Activated naive CD8-positive, alpha-beta T cell treated with anti-CD3 and anti-CD28 coated beads, Interleukin-2, amount 50 U/mL, for 16 hours (primary cell): ENCODE results near the gene OR5A2.
"Not testable (repeated sequence)": the region's sequence is repeated elsewhere in the genome, so short reads cannot be mapped to it uniquely, and the experiment has no call there.

Experiments used
- DNase-seq: peaks from one replicate; pipeline ENCODE4 v3.0.0-alpha.2; 2020; ENCODE audit warnings: low read depth, low spot score

The OR5A2 gene

GRCh38 chr11:59380263-59381059 is 45.8 kb downstream of the OR5A2 start:
- no peak for DNase-seq

GRCh38 chr11:59372324-59372723 is 53.9 kb downstream of the OR5A2 start:
- not testable (repeated sequence) for DNase-seq

GRCh38 chr11:59368238-59369022 is 57.8 kb downstream of the OR5A2 start:
- DNase-seq = no peak
